Activated naive CD8-positive, alpha-beta T cell treated with anti-CD3 and anti-CD28 coated beads, Interleukin-2, amount 10 ng/mL, durations not matched to agents 7 days and 5 days (primary cell): Measurements from ENCODE around the gene NTN3. TPM values are rescaled to one million over a fixed set of nuclear protein-coding genes. Genes with fewer than 3 reads are reported as not detected.
A peak's percentile ranks its signal among the peaks of the same experiment; 100 is the strongest.

Experiments used
- ATAC-seq: fragments of 150-1000 bp; cut with Tn5 transposase; one replicate; pipeline ENCODE4 v1.10.0; 2021; ENCODE audit warnings: low read depth, moderate library complexity
- POLR2A ChIA-PET: fragments of 350-600 bp; sonication (Branson Sonifier 250); formaldehyde crosslinking; loops from one replicate; lab custom pipeline; 2021; ENCODE audit warnings: antibody characterized with exemption; lab: Charles Lee
- DNase-seq: peaks from one replicate; pipeline ENCODE4 v3.0.0; 2021
- H3K27ac Mint-ChIP-seq: one replicate; pipeline ENCODE4 v1.8.0; 2022; ENCODE audit warnings: mild to moderate bottlenecking, mixed read lengths
- H3K27me3 Mint-ChIP-seq: one replicate; pipeline ENCODE4 v1.8.0; 2022; ENCODE audit warnings: mild to moderate bottlenecking, moderate library complexity, mixed read lengths
- H3K36me3 Mint-ChIP-seq: one replicate; pipeline ENCODE4 v1.8.0; 2021; ENCODE audit warnings: mild to moderate bottlenecking, mixed read lengths
- H3K4me1 Mint-ChIP-seq: one replicate; pipeline ENCODE4 v1.8.0; 2021; ENCODE audit warnings: mixed read lengths
- H3K4me3 Mint-ChIP-seq: one replicate; pipeline ENCODE4 v1.8.0; 2022; ENCODE audit warnings: mild to moderate bottlenecking, moderate library complexity, mixed read lengths
- H3K9me3 Mint-ChIP-seq: one replicate; pipeline ENCODE4 v1.8.0; 2021; ENCODE audit warnings: mixed read lengths
- total RNA-seq, 2 experiments: library from RNA; stranded (reverse); gene quantifications; one replicate each; pipeline ENCODE4 v1.2.3, GENCODE V29; 2021

The NTN3 gene
- total RNA-seq, 2 experiments from 2014 or later, result not detected

- H3K36me3 Mint-ChIP-seq, result peaks cover 23% of the 10 kb centered on the region
- no peak overlapping the region for H3K4me3 Mint-ChIP-seq
- no peaks in the 10 kb centered on the region for H3K27me3 Mint-ChIP-seq
- no peak overlapping the region for H3K27ac Mint-ChIP-seq
- POLR2A ChIA-PET, result interaction anchor here (0.9 to 1.9 kb wide), 3 partner anchors 9 to 21 kb away, joined by 3 to 9 read pairs (median 4); partner anchors contain the start of gene CCNF
- DNase-seq (no peak), ATAC-seq (no peak)
- no peaks in the 10 kb centered on the region for H3K9me3 Mint-ChIP-seq
- no peaks in the 10 kb centered on the region for H3K4me1 Mint-ChIP-seq
These were observed 20.6 kb upstream of the NTN3 start for GRCh38 chr16:2450535-2450934.

- no peaks in the 10 kb centered on the region for H3K9me3 Mint-ChIP-seq
- ATAC-seq (no peak), DNase-seq (no peak)
- POLR2A ChIA-PET, result interaction anchor here (0.5 to 1.2 kb wide), 3 partner anchors 10 to 563 kb away, joined by 3 to 4 read pairs (median 3); no protein-coding TSS in a partner anchor
- H3K36me3 Mint-ChIP-seq, result peaks cover 23% of the 10 kb centered on the region
- H3K4me3 Mint-ChIP-seq, result no peak overlapping the region
- no peaks in the 10 kb centered on the region for H3K27me3 Mint-ChIP-seq
- H3K4me1 Mint-ChIP-seq, result no peaks in the 10 kb centered on the region
- H3K27ac Mint-ChIP-seq, result no peak overlapping the region
These were observed 20.1 kb upstream of the NTN3 start for GRCh38 chr16:2450975-2451381.

- peaks cover 23% of the 10 kb centered on the region for H3K36me3 Mint-ChIP-seq
- no peaks in the 10 kb centered on the region for H3K27me3 Mint-ChIP-seq
- H3K4me1 Mint-ChIP-seq, result no peaks in the 10 kb centered on the region
- H3K27ac Mint-ChIP-seq, result no peak overlapping the region
- no peaks in the 10 kb centered on the region for H3K9me3 Mint-ChIP-seq
- DNase-seq (no peak), ATAC-seq (no peak)
- no peak overlapping the region for H3K4me3 Mint-ChIP-seq
- POLR2A ChIA-PET, result no interaction called here
These were observed 19.2 kb upstream of the NTN3 start for GRCh38 chr16:2451851-2452320.

- Mint-ChIP-seq H3K36me3 (peaks cover 24% of the 10 kb centered on the region), H3K27ac (no peak overlapping the region), H3K4me3 (no peak overlapping the region), H3K4me1 (peaks cover under 1% of the 10 kb centered on the region), H3K27me3 (no peaks in the 10 kb centered on the region), H3K9me3 (no peaks in the 10 kb centered on the region)
- POLR2A ChIA-PET, result no interaction called here
- DNase-seq (no peak), ATAC-seq (no peak)
These were observed 18.4 kb upstream of the NTN3 start for GRCh38 chr16:2452650-2453049.

- no peaks in the 10 kb centered on the region for H3K9me3 Mint-ChIP-seq
- DNase-seq, result no peak
- H3K27ac Mint-ChIP-seq, result peak overlapping the region; percentile 38
- peaks cover 22% of the 10 kb centered on the region for H3K36me3 Mint-ChIP-seq
- POLR2A ChIA-PET, result interaction anchor here (0.7 to 0.8 kb wide), 3 partner anchors 20 to 546 kb away, joined by 3 read pairs; no protein-coding TSS in a partner anchor
- no peak overlapping the region for H3K4me3 Mint-ChIP-seq
- ATAC-seq, result no peak
- H3K4me1 Mint-ChIP-seq, result peaks cover 13% of the 10 kb centered on the region
- H3K27me3 Mint-ChIP-seq, result no peaks in the 10 kb centered on the region
These were observed 15.8 kb upstream of the NTN3 start for GRCh38 chr16:2455081-2455845.

- Mint-ChIP-seq H3K9me3 (no peaks in the 10 kb centered on the region), H3K4me3 (no peak overlapping the region), H3K27ac (no peak overlapping the region), H3K4me1 (peaks cover 13% of the 10 kb centered on the region), H3K36me3 (peaks cover 22% of the 10 kb centered on the region), H3K27me3 (no peaks in the 10 kb centered on the region)
- POLR2A ChIA-PET, result no interaction called here
- DNase-seq (no peak), ATAC-seq (no peak)
These were observed 14.4 kb upstream of the NTN3 start for GRCh38 chr16:2456551-2457153.

GRCh38 chr16:2457267-2457666, 13.8 kb upstream of the NTN3 start:
- Mint-ChIP-seq H3K4me1 (peaks cover 13% of the 10 kb centered on the region), H3K4me3 (no peak overlapping the region), H3K9me3 (no peaks in the 10 kb centered on the region), H3K27ac (no peak overlapping the region), H3K36me3 (peaks cover 17% of the 10 kb centered on the region), H3K27me3 (no peaks in the 10 kb centered on the region)
- POLR2A ChIA-PET, result interaction anchor here (1.0 to 1.8 kb wide), 2 partner anchors 13 to 63 kb away, joined by 4 read pairs; partner anchors contain the start of gene AMDHD2
- DNase-seq (no peak), ATAC-seq (no peak)

- Mint-ChIP-seq H3K27ac (no peak overlapping the region), H3K36me3 (peaks cover 14% of the 10 kb centered on the region), H3K4me3 (no peak overlapping the region), H3K9me3 (no peaks in the 10 kb centered on the region), H3K27me3 (no peaks in the 10 kb centered on the region), H3K4me1 (peaks cover 13% of the 10 kb centered on the region)
- DNase-seq, result no peak
- POLR2A ChIA-PET, result interaction anchor here (0.6 to 1.8 kb wide), 3 partner anchors 14 to 62 kb away, joined by 3 to 4 read pairs (median 4); partner anchors contain the start of gene AMDHD2
- ATAC-seq, result no peak
These were observed 13.2 kb upstream of the NTN3 start for GRCh38 chr16:2457946-2458345.

GRCh38 chr16:2458887-2459646, 12.0 kb upstream of the NTN3 start:
- H3K4me1 Mint-ChIP-seq, result peaks cover 13% of the 10 kb centered on the region
- H3K27ac Mint-ChIP-seq, result peak overlapping the region; percentile 91
- peak overlapping the region; percentile 86 for H3K4me3 Mint-ChIP-seq
- DNase-seq (no peak), ATAC-seq (peak; percentile 0)
- POLR2A ChIA-PET, result interaction anchor here (0.9 to 2.3 kb wide), 12 partner anchors 10 to 291 kb away, joined by 3 to 14 read pairs (median 4); partner anchors contain the start of genes AMDHD2, ATP6V0C, CCNF and NTN3
- no peaks in the 10 kb centered on the region for H3K9me3 Mint-ChIP-seq
- H3K36me3 Mint-ChIP-seq, result peaks cover 11% of the 10 kb centered on the region
- no peaks in the 10 kb centered on the region for H3K27me3 Mint-ChIP-seq

- ATAC-seq, result peak; percentile 95
- peak; percentile 98 for DNase-seq
- POLR2A ChIA-PET, result interaction anchor here (0.7 to 2.3 kb wide), 13 partner anchors 9 to 304 kb away, joined by 3 to 14 read pairs (median 4); partner anchors contain the start of genes ATP6V0C, CCNF, NTN3 and TBC1D24
- Mint-ChIP-seq H3K36me3 (peaks cover 11% of the 10 kb centered on the region), H3K4me3 (peak within 1 kb of the TSS; percentile 86), H3K27ac (peak within 1 kb of the TSS; percentile 91), H3K9me3 (no peaks in the 10 kb centered on the region), H3K4me1 (peaks cover 13% of the 10 kb centered on the region), H3K27me3 (no peaks in the 10 kb centered on the region)
These were observed 11.3 kb upstream of the NTN3 start, which contains the start of gene TEDC2 for GRCh38 chr16:2459647-2460390. Gene TEDC2, plus strand, starts transcription at chr16:2460109. Its CDS starts 36 bp downstream, at chr16:2460145.

- Mint-ChIP-seq H3K4me3 (peak overlapping the region; percentile 86), H3K4me1 (peaks cover 13% of the 10 kb centered on the region), H3K9me3 (no peaks in the 10 kb centered on the region), H3K36me3 (peaks cover 11% of the 10 kb centered on the region), H3K27me3 (peaks cover 2% of the 10 kb centered on the region), H3K27ac (no peak overlapping the region)
- ATAC-seq (no peak), DNase-seq (no peak)
- POLR2A ChIA-PET, result interaction anchor here (0.7 to 2.3 kb wide), 9 partner anchors 10 to 305 kb away, joined by 3 to 14 read pairs (median 4); partner anchors contain the start of genes CCNF, NTN3, TBC1D24 and TRAF7
These were observed 10.7 kb upstream of the NTN3 start for GRCh38 chr16:2460391-2460713.

- H3K4me3 Mint-ChIP-seq, result peak overlapping the region; percentile 69
- POLR2A ChIA-PET, result no interaction called here
These were observed 10.2 kb upstream of the NTN3 start for GRCh38 chr16:2460916-2461315.

More at GRCh38 chr16:2460916-2461315, 10.2 kb upstream of the NTN3 start:
- peaks cover 2% of the 10 kb centered on the region for H3K27me3 Mint-ChIP-seq
- peaks cover 13% of the 10 kb centered on the region for H3K4me1 Mint-ChIP-seq
- H3K36me3 Mint-ChIP-seq, result peaks cover 8% of the 10 kb centered on the region
- no peak overlapping the region for H3K27ac Mint-ChIP-seq
- no peak for DNase-seq
- no peaks in the 10 kb centered on the region for H3K9me3 Mint-ChIP-seq
- ATAC-seq, result no peak
